GM20000 (cell line): ENCODE measurements around the gene NXPE3.

Experiments
- DNase-seq: peaks from one replicate; pipeline ENCODE4 v3.0.0; 2012; ENCODE audit warnings: low spot score
- TF ChIP-seq, protein P1 (sequence below): IDR thresholded peaks from 2 replicates; pipeline ENCODE4 v1.5.1; 2012; ENCODE audit warnings: mild to moderate bottlenecking, control low read depth; ENCODE audit errors: extremely low read depth, missing control alignments

Gene NXPE3

DNA sequence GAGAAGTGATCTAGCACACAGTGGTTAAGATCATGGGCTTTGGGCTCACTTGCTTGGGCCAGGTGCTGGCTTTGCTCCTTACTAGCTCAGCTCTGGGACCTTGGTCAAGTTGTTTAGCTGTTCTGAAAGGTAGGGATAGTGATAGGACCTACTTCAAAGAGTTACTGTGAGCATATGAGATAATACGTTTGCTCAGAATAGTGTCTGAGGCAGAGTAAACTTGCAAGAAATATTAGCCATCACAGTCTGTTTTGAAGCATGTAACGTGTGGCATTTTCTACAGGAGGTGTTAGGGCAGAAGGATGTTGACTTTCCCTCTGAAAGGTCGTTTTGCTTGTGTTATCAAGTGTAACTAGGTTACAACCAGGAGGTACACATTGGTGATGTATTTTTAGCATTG is 35.8 kb downstream of the NXPE3 start:
- no peak for DNase-seq
- TF ChIP-seq, protein P1, sequence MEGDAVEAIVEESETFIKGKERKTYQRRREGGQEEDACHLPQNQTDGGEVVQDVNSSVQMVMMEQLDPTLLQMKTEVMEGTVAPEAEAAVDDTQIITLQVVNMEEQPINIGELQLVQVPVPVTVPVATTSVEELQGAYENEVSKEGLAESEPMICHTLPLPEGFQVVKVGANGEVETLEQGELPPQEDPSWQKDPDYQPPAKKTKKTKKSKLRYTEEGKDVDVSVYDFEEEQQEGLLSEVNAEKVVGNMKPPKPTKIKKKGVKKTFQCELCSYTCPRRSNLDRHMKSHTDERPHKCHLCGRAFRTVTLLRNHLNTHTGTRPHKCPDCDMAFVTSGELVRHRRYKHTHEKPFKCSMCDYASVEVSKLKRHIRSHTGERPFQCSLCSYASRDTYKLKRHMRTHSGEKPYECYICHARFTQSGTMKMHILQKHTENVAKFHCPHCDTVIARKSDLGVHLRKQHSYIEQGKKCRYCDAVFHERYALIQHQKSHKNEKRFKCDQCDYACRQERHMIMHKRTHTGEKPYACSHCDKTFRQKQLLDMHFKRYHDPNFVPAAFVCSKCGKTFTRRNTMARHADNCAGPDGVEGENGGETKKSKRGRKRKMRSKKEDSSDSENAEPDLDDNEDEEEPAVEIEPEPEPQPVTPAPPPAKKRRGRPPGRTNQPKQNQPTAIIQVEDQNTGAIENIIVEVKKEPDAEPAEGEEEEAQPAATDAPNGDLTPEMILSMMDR, result no peak

DNA sequence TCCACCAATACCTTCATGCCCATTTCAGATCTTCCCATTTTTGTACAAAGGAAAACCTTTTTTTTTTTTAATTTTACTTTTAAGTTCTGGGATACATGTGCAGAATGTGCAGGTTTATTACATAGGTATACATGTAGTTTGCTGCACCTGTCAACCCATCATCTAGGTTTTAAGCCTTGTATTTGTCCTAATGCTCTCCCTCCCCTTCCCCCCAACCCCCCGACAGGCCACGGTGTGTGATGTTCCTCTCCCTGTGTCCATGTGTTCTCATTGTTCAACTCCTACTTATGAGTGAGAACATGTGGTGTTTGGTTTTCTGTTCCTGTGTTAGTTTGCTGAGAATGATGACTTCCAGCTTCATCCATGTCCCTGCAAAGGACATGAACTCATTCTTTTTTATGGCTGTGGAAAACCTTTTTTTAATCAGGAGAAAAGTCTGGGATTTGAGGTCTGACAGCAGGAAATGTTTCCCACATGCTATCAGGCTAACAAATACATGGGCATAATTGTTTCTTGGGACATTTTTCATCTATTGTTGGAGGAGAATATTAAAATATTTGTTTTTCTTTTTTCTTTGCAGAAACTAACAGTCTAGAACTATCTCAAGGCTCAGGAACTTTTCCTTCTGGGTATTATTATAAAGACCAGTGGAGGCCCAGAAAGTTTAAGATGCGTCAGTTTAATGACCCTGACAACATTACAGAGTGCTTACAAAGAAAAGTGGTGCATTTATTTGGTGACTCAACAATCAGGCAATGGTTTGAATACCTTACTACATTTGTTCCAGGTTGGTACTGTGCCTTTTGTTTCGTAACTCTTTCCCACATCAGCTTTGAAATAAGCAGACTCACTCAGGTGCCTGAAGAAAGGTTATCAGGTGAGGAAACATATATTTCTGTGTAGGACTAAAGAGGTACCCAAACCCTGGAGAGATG is 37.5 kb downstream of the NXPE3 start:
- no peak for DNase-seq
- TF ChIP-seq, protein P1, result no peak

DNA sequence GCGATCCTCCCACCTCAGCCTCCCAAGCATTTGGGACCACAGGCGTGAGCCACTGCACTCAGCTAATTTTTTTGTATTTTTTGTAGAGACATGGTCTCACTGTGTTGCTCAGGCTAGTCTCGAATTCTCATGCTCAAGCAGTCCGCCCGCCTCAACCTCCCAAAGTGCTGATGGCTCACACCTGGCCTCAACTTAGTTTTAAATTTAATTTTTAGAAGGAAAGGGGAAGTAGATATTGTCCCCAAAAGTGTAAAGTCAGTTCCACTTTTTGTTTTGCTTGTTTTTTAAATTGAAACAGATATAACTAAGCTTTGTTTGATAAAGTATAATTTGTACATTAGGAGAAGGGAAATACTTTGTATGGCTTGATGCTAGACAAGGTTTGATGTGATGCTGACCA is 39.0 kb downstream of the NXPE3 start:
- TF ChIP-seq, protein P1, result no peak
- no peak for DNase-seq

DNA sequence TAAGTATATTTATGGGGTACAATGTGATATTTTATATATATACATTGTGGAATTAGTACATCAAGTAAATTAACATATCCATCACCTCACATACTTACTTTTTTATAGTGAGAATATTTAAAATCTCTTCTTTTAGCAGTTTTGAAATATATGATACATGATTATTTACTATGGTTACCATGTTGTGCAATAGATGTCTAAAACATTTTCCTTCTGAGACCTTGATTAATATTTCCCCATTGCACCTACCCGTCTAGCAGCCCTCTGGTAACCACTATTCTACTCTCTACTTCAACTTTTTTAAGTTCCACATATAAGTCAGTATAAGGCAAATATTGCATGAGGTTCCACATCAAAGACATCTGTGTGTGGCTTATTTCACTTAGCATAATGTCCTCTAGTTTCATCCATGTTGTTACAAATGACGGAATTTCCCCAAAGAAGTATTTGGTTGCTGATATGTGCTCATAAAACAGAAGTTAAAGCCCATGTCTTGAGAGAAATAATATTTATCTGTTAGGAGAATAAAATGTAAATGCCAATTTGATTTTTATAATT is 40.7 kb downstream of the NXPE3 start:
- TF ChIP-seq, protein P1, result no peak
- DNase-seq, result no peak

DNA sequence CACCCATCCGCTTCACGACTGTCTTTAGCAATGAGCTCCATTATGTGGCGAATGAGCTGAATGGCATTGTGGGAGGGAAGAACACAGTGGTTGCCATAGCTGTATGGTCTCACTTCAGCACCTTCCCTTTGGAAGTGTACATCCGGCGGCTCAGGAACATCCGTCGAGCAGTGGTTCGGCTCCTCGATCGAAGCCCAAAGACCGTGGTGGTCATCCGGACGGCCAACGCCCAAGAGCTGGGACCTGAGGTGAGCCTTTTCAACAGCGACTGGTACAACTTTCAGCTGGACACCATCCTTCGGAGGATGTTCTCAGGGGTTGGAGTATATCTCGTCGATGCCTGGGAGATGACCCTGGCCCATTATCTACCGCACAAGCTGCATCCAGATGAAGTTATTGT is 42.5 kb downstream of the NXPE3 start:
- TF ChIP-seq, protein P1, result no peak
- DNase-seq, result no peak

DNA sequence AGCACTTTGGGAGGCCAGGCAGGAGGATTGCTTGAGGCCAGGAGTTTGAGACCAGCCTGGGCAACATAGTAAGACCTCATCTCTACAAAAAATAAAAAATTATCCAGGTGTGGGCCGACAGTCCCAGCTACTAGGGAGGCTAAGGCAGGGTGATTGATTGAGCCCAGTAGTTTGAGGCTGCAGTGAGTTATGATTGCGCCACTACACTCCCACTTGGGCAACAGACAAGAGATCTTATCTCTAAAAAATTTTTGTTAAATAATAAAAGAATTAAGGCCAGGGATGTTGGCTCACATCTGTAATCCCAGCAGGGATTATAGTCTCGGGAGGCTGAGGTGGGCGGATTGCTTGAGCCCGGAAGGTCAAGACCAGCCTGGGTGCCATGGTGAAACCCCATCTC is 44.5 kb downstream of the NXPE3 start:
- no peak for DNase-seq
- TF ChIP-seq, protein P1, result no peak

DNA sequence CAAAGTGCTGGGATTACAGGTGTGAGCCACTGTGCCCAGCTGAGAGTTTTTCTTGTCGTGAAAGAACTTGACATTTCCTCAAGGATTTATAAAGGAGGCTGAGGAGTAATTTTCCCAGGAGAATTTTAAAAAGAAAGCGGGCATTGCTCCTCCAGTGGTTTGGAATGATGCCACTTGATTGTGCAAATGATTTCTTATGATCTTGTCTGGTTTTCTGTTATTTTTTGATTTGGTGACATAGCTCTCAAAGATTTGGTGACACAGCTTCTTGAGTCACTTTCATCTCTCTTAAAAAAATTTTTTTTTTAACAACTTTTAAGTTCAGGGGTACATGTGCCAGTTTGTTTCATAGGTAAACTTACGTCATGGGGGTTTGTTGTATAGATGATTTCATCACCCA is 45.7 kb downstream of the NXPE3 start:
- TF ChIP-seq, protein P1, result no peak
- no peak for DNase-seq
